Kidney epithelial cell (primary cell): Measurements from ENCODE around the gene RAPGEFL1. TPM values are rescaled to one million over a fixed set of nuclear protein-coding genes. Genes with fewer than 3 reads are reported as not detected.

Source experiments
- DNase-seq: peaks from one replicate; pipeline ENCODE4 v3.0.0-alpha.2; 2010; ENCODE audit warnings: low read depth
- H3K27me3 ChIP-seq: 2 replicates; pipeline ENCODE4 v1.6.0; 2011; ENCODE audit warnings: low read length; ENCODE audit not compliant: control insufficient read depth, insufficient read depth
- H3K36me3 ChIP-seq: 2 replicates; pipeline ENCODE4 v1.5.1; 2011; ENCODE audit warnings: low read length; ENCODE audit not compliant: control insufficient read depth, insufficient read depth
- H3K4me3 ChIP-seq: 2 replicates; pipeline ENCODE4 v1.5.1; 2011; ENCODE audit warnings: low read depth, mild to moderate bottlenecking, control low read depth, low read length
- CTCF ChIP-seq: IDR thresholded peaks from 2 replicates; pipeline ENCODE4 v1.5.1; 2011; ENCODE audit warnings: mild to moderate bottlenecking, moderate library complexity, low read length, control low read depth, inconsistent platforms; ENCODE audit not compliant: insufficient read depth, poor library complexity, severe bottlenecking
- total RNA-seq: library from RNA; depleted of rRNA; stranded (reverse); fragments of >200 nt; gene quantifications from 2 replicates; pipeline ENCODE4 v1.2.3, GENCODE V29; 2015

RAPGEFL1 gene
- total RNA-seq, 1 donor from 2014 or later, result 3.4 TPM

GRCh38 chr17:40170325-40170724 is 6.9 kb upstream of the RAPGEFL1 start:
- H3K4me3 ChIP-seq, result no peak overlapping the region
- TF ChIP-seq CTCF, result no peak
- DNase-seq, result no peak
- H3K36me3 ChIP-seq, result peaks cover 6% of the 10 kb centered on the region
- H3K27me3 ChIP-seq, result no peaks in the 10 kb centered on the region

DNA sequence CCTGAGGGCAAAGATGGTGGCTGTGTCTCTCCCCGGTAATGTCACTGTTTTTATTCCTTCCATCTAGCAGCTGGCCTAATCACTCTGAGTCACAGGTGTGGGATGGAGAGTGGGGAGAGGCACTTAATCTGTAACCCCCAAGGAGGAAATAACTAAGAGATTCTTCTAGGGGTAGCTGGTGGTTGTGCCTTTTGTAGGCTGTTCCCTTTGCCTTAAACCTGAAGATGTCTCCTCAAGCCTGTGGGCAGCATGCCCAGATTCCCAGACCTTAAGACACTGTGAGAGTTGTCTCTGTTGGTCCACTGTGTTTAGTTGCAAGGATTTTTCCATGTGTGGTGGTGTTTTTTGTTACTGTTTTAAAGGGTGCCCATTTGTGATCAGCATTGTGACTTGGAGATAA is 5.5 kb upstream of the RAPGEFL1 start:
- TF ChIP-seq CTCF, result no peak
- H3K4me3 ChIP-seq, result no peak overlapping the region
- DNase-seq, result no peak
- peaks cover 6% of the 10 kb centered on the region for H3K36me3 ChIP-seq
- no peaks in the 10 kb centered on the region for H3K27me3 ChIP-seq

- Histone ChIP-seq H3K27me3 (no peaks in the 10 kb centered on the region), H3K36me3 (peaks cover 3% of the 10 kb centered on the region), H3K4me3 (no peak overlapping the region)
- TF ChIP-seq CTCF, result no peak
- no peak for DNase-seq
Measured at GRCh38 chr17:40173091-40173777, 4.0 kb upstream of the RAPGEFL1 start.

GRCh38 chr17:40173778-40174135 is 3.5 kb upstream of the RAPGEFL1 start:
- Histone ChIP-seq H3K36me3 (peaks cover 3% of the 10 kb centered on the region), H3K27me3 (no peaks in the 10 kb centered on the region), H3K4me3 (no peak overlapping the region)
- DNase-seq, result no peak
- TF ChIP-seq CTCF, result no peak

DNA sequence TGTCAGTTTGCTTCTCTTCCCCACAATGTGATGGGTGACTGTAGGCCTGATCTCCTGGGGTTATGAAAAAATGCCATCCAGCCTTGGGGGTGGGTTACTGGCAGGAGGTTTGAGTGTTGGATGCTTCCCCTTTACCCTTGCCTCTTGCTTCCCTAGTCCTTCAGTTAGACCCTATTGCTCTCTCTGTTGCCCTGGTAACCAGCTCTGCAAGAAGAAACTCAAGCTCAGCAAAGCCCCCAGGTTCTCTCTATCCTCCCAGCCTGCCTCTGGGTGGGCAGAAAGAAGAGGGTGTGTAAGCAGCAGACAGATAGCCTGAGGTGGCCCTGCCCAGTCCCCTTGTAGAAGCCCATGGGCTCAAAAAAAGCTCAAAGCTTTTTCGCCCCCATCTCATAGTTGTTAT is 2.8 kb upstream of the RAPGEFL1 start:
- H3K4me3 ChIP-seq, result no peak overlapping the region
- TF ChIP-seq CTCF, result no peak
- no peaks in the 10 kb centered on the region for H3K27me3 ChIP-seq
- DNase-seq, result no peak
- H3K36me3 ChIP-seq, result peaks cover 3% of the 10 kb centered on the region
